NCI-H69 (cell line): ENCODE measurements around the gene HNRNPM.

Experiments used
- DNase-seq: peaks from one replicate; lab custom pipeline; 2025; lab: John Stamatoyannopoulos, UW

The HNRNPM gene

DNA sequence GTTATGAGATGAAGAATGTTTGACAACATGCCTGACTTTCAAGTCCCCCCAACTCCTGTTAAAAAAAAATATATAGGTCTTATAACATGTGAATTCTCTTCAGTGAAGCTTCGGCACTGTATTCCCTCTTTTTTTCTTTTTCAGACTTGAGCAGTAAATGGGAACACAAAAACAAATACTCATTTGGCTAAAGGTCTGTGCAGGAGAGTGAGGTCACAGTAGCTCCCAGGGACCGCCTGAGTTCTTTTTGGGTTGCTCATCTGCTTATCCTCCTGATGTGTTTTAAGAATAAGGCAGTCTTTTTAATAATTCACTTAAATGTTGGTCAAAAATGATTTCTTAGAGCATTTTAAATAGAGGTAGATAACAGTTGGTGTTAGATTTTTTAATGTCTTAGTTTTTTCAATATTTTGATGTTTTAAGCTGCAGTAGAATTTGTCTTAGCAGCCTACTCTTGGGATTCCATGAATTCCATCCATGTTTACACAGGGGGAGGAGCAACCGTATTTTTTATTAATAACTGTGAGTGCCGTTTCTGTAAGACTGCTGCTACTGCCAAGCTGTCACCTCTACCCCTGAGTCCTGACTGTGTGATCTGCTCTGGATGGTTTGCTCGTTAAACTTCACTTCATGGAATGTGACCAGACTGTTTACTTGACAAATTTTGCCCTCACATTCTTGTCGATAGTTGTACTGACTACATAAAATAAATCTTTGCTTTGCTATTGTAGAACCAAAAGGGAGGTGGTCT, 14.9 kb downstream of the HNRNPM start:
- no peak for DNase-seq

DNA sequence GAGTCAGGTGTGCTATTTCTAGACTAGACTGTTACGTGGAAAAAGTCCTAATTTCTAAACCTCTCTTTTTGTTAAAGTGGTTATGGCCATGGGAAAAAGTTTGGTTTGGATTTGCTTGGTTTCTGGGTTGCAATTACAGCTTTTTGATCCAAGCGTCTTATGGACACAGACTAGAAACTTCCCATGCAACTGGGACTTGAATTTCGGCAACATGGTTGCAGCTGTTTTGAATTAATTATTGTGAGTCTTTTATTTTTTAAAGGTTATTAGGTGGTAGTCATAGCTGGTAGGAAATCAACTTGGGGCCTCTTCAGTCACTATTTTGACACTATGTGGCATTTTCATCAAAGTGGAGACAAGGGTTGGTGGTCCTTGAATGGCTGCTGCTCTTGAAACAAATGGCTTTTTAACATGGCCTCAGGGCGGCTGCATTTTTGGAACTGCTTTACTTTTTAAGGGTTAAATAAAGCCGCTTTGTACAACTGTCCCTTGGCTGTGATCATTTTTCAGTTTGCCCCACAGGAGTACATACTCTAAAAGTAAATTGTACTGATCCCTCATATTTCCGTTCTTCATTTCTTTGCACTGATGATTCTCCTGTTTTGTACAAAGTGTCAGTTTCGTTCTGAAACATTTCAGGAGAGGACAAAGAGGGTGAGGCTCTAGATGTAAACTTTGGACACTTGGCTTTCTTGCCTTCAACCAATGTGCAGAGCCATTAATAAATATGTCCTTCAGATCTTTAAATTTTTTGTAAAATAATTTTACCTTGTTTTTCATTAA, 15.9 kb downstream of the HNRNPM start:
- no peak for DNase-seq

DNA sequence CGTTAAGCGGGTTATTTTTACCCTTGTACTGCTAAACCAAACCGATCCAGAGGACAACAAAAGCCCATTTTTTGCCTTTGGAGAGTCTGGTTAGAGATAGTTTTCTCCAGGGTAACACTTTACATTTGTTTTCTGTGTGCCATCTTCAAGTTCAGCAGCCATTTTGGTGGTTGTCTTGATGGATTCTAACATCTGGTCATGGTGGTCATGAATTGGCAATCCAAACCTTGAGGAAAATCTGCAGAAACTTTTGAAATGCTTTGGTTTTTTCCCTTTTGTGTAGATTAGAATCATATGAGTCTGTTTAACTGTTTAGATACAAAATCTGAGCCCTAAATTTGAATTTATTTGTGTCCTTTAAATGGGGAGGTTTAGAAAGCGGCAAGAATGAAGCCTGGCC, 16.6 kb downstream of the HNRNPM start:
- no peak for DNase-seq

DNA sequence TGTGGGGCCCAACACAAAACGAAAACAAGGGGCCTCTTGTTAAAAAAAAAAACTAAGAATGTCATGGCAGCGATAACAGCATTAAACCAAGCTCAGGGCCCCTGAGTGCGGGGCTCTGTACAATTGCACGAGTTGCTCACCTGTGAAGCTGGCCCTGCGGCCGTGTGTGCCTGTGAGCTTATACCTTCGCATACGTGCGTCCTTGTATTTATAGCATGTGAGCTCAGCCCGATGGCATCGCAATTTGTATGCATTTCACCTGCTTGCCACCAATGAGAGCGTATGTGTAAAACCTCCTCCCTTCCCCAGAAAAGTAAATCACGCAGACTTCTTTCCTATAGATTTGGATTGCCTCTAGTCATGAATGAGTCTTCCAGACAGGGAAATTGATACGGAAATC, 17.1 kb downstream of the HNRNPM start:
- DNase-seq: no peak

DNA sequence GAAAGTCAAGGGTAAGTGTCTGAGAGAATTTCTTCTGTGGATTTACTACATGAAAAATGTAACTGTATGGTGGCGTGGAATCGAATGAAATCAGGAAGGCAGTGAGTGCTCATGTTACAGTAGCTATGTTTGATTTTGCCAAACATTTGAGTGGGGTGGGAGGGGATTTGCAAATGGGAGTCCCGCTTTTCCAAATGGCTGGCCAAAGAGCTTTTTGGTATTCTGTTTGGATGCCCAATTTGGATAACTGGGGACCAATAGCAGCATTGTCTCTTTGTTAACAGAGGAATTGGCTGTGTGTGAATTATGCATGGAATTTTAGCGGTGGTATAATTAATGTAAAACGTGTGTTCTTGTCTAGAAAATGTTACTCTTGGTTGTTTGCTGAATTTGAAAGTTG, 17.8 kb downstream of the HNRNPM start:
- no peak for DNase-seq

DNA sequence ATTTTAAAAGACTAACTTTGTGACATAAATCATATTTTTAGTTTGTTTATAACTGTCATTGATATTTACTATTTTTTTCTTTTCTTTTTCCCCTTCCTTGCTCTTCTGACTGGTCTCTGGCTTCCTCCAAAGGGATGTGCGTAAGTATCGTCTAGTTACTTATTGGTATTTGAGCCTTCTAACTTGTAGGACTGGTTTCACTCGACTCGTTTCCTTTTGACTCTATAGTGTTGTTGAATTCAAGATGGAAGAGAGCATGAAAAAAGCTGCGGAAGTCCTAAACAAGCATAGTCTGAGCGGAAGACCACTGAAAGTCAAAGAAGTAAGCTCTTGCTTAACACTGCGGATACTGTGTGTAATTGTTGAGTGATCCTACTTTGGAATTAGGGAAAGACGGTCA, 18.6 kb downstream of the HNRNPM start:
- DNase-seq: no peak

DNA sequence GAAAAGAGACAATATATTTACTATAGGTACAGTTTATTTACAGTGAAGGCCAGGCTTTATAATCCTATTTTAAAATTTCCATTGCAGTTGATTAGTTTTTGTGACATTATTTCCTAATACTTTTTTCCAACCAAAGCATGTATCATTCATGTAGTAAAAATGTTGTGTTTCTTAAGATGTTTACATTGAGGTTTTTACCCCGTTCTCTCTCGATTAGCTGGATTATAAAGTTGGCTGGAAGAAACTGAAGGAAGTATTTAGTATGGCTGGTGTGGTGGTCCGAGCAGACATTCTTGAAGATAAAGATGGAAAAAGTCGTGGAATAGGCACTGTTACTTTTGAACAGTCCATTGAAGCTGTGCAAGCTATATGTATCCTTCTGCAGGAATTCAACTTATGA, 21.2 kb downstream of the HNRNPM start:
- no peak for DNase-seq

DNA sequence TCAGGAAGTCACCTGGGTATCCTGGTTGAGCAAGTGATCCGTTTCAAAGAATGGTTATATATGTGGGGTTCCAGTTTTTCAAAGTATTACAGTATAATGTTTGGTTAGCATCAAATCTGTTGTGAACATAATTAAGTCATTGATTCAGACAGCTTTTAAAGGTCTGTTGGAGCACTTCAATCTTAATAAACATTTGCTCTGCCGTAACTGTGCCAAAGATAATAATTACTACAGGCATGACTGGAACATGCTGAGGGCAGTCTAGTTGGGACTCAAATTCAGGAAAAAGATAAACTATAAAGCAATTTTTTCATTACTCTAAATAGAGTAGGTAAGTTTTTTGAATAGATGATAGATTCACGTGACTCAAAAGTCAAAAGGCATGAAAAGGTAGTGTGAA, 23.3 kb downstream of the HNRNPM start:
- DNase-seq: no peak

DNA sequence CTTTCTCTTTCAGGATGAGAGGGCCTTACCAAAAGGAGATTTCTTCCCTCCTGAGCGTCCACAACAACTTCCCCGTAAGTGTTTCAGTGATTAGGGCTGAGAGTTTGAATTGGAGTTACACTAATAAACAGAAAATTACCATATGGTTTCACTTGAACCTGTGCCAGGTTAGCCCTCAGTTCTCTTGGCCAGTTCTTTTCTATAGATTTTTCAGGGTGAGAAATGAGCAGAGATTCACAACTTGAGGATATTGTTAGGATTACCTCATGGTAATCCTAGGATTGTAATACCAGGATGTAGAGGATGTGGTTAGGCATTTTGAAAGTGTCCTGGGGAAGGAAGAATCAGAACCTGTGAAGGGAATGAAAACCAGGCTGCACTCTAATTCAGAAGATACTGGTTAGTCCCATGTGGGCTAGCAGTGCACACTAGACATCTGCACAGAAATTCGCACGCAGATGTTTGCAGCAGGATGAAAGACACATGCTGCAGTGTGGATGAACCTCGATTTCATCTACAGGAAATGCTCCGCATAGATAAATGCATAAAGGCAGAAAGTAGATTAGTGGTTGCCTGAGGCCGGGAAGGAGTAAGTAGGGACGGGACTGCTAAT, 24.1 kb downstream of the HNRNPM start:
- no peak for DNase-seq

DNA sequence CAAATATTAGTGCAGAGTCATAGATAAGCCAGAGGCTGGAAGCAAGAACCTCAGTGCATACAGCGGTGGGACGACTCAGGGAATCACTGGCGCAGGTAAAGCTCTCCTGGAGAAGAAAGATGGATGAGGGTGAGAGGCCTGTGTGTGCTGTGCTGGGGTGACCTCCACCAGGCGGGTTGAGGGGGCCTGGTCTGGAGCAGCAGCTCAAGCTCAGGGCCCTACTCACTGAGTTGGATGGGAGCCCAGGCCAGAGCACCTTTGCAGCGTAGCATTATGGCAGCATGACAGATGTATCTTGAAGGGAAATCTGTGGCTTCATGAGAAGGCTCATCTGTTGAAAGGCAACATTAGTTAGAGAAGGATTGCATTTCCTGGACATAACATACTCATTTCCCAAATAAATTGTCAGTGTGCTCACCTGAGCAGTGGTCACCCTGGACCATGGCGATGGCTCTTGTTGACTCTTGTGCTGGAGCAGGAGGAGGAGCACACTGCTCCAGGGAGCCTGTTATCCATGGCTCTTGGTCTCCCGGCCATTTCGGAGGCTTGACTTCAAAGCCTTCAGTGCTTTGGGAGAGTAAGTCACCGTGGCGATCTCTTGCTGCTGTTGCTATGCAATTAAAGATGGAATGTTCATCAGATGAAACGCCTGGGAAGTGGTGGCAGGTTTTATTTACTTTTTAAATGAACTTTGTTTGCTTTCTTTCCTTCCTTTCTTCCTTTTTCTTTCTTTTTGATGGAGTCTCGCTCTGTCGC, 25.0 kb downstream of the HNRNPM start:
- peak; percentile 41 for DNase-seq

DNA sequence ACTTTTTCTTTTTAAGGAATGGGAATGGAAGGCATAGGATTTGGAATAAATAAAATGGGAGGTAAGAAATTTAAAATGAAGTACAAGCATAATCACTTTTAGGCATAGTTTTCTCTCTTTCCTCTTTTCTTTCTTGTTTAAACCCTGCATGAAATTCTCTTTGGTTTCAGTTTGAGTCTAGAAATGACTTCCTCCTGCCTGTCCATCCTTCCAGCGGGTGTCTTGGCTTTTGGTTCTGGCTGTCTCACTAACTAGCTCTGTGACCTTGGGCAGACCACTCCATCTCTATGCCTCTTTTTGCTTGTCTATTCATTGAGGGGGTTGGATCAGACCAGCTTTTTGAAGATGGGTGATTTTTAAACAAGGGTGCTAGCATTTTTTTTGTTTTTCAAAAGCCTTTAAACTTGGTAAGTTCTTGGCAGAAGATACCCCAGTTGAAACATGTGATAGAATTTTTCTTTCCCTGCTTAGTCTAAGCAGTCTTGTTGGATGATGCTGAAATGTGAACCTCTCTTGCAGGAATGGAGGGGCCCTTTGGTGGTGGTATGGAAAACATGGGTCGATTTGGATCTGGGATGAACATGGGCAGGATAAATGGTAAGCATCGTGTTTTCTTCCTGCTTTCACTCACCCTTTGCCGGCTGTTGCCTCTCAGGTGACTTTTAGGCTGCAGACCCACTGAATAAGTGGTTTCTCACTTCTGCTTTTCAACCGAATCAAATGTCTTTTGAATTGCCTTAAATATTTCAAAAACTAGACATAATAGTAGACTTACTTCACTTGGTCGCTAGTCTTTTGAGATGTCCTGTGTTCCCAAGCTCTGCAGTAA, 29.1 kb downstream of the HNRNPM start:
- no peak for DNase-seq

DNA sequence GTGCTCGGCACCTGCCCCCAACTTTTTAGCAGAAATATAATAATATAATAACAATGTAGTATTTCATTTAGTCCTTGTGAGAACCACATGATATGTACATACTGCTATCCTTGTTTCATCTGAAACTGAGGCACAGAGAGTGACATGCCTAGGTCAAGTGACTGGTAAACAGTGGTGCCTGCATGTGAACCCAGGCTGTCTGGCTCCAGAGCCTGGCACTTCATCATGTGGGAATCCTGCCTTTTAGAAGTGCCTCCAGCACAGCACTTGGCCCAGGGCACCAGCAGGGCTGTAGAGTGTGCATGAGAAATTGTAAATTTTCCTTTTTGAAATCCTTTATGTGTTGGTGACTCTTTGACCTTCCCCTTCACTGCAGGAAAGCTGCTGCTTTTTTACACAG, 30.2 kb downstream of the HNRNPM start:
- no peak for DNase-seq

DNA sequence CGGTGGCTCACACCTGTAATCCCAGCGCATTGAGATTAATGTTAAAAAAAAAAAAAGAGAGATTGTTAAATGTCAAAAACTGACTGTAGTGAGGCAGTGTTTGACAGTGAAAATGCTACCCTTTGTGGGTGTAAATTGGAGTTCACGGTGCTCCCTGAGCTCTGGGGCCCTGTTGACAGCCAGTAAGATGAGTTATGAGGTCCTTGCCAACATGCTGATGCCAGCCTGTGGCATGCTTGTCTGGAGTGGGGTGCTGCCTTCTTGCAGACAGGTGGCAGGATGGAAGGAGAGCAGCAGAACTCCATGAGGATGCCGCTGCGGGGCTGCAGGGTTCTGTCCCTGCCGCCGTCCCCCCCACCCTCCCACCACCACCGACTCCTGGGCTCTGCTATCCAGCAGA, 31.7 kb downstream of the HNRNPM start:
- DNase-seq: no peak

DNA sequence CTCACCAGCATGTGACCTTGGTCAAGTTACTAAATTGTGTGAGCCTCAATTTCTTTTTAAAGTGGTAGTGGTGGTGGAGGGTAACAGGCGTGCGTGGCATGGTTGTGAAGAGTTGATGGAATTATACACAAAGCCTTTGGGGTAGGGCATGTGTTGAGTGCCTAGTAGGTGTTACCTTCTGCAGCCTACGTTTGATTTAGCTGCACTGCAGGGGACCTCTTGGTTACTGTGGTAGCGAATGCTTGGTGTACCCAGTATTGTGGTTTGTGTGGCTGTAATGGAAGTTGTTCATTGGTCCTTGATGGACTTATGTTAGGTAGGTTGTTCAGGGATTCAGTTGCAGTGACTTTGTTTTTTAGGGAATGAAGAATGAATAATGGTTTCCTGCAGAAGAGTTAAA, 33.1 kb downstream of the HNRNPM start:
- DNase-seq: no peak

DNA sequence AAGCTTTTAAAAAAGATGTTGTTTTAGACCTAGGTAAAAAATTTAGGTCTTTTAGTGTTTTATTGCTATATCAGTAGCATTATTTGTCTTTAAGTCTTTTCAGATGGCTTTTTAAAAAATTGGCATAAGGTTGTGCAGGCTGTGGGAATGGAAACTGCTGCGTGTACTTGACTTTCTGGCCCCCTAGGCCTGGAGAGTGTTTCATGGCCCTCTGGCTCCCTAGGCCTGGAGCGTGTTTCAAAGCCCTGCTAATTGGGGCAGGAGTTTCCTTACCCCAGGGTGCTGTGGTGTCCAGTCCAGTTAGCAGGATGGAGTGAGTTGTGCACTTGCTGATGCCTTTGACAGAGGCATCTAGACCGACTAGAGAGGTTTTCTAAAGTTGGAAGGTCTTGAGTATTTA, 33.8 kb downstream of the HNRNPM start:
- DNase-seq: no peak

DNA sequence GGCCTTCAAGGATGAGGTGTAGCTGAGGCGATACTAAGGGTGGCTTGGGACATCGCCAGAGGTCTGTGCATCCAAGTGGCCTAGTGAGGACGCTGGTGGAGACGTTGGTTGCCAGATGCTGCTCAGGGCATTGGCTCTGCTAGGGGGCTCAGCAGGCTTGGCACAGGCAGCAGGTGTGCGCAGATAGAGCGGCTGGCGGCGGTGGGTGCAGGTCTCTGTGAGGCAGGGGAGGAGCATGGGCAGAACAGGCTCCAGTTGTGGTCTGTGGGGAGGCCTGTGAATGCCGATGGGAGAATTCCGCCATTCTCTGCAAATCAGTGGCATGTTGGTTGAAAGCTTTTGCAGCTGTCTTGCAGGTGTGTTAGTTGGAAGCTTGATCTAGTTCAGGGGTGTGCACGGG, 36.4 kb downstream of the HNRNPM start:
- no peak for DNase-seq

DNA sequence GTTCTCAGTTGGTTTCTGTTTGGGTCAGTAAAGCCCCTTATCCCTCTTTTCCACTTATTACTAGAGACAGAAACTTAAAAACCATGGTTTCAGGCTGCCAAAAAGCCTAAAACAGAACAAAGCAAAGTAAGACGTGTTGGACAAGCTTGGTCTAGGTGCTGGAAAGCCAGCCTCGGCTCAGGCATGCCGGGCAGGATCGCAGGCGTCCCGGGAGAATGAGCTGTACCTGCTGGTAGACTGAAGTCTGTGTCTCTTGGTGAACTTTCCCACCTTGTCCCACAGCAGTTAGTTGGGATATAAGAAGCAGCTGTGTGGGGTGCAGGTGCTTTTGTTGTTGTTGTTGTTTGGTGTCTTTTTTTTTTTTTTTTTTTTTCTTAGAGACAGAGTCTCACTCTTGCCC, 36.8 kb downstream of the HNRNPM start:
- no peak for DNase-seq

DNA sequence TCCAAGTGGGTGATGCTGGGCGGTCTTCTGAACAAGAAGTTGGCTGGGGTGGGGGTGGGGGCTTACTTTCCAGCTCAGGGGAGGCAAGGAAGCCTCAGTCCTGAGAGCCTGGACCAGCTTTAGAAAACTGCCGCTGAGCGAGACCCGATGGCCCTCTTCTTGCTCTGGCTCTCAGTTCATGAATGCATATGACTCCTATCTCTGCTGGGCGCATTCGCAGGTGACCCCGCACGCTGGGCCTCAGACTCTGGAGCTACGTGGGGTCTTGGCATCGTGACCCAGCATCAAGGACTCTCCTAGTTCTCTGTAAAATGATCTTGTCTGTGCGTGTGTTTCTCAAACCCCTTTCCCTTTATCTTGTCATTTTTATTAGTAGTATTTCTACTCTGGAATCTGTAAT, 37.9 kb downstream of the HNRNPM start:
- DNase-seq: no peak

DNA sequence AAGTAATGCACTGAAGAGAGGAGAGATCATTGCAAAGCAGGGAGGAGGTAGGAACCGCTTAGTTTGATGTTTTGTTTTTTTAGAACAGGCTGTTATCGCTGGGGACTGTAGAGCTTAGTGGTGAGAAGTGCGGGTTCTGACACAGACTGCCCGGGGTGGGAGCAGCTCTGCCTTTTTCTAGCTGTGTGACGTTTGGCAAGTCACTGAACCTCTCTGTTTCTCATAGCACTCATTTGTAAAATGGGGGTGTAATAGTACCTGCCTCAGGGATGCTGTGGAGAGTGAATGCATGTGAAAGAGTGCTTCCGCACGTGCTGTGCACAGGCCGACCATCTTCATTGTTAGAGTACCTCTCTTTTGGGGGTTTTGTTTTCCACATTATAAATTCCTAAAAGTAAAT, 38.4 kb downstream of the HNRNPM start:
- DNase-seq: no peak

DNA sequence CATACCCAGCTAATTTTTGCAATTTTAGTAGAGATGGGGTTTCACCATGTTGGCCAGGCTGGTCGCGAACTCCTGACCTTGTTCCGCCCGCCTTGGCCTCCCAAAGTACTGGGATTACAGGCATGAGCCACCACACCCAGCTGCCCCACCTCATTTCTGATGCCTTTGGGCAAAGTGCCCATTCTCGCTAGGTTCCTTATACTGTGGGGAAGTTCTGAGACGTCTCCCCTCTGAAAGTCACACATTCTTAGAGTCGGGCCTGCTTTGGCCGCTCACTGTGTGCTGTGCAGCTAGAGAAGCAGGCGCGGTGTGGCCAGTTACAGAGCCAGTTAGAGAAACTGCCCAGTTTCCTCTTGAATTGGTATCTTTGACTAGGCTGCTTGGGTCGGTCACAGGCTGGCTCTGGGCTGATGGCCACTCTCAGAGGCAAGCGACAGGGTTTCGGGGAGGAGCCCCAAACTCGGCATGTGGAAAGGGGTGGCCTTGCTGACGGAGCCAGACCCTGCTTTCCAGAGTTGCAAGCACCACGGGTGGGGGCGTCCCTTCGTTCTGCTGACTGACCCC, 39.6 kb downstream of the HNRNPM start:
- no peak for DNase-seq
